Left kidney (tissue), 2 donors: Measurements from ENCODE around the gene MAPKAPK3. TPM values are rescaled to one million over a fixed set of nuclear protein-coding genes. Genes with fewer than 3 reads are reported as not detected.
"Not testable (repeated sequence)": the region's sequence is repeated elsewhere in the genome, so short reads cannot be mapped to it uniquely, and the experiment has no call there.

Source experiments
- DNase-seq: peaks from one replicate; pipeline ENCODE4 v3.0.0-alpha.2; 2013
- polyA plus RNA-seq: library from polyadenylated mRNA; unstranded; fragments of 120-200 nt; gene quantifications from one replicate; pipeline ENCODE4 v1.2.1, GENCODE V29; 2013; ENCODE audit not compliant: insufficient read length

MAPKAPK3 gene
- polyA plus RNA-seq, 1 donor = 49.1 TPM

DNA sequence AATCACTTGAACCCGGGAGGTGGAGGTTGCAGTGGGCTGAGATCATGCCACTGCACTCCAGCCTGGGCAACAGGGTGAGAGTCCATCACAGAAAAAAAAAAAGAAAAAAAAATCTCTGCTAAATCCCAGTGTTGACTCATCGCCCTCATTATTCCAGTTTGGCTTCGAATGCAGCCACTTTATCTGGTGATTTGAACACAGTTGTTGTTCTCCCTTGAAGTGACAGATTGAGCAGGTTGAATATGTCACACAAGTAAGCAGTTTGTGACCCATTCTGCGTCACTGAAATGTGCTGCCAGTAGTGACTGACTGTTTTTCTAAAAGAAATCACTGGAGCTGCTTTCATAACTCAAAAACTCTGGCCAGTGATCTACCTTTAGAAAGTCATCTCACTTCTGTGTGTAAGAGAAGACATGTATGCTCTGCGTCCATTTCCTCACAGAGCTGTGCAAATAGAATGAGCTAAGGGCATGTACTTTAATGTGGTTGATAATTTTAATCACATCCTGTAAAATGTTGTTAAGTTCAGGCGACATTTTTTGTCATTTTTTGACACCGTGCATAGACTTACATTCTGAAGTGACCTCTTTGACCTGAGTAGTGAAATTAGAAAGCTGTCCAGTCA is 70.3 kb downstream of the MAPKAPK3 start:
- DNase-seq = no peak

GRCh38 chr3:50687916-50688315 is 71.0 kb downstream of the MAPKAPK3 start:
- DNase-seq = no peak

- DNase-seq = not testable (repeated sequence)
Measured at GRCh38 chr3:50688602-50689001, 71.7 kb downstream of the MAPKAPK3 start.

DNA sequence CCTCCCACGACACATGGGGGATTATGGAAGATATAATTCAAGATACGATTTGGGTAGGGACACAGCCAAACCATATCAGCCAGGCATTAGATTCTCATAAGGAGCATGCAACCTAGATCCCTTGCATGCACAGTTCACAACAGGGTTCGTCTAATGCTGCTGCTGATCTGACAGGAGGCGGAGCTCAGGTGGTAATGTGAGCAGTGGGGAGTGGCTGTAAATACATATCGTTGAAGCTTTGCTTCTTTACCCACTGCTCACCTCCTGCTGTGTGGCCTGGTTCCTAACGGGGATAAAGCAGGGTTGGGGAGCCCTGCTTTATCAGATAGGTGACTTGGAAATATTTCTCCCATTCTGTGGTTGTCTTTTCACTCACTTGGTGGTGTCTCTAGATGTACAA is 72.6 kb downstream of the MAPKAPK3 start:
- no peak for DNase-seq

- no peak for DNase-seq
Measured at GRCh38 chr3:50695031-50695430, 78.1 kb downstream of the MAPKAPK3 start.

DNA sequence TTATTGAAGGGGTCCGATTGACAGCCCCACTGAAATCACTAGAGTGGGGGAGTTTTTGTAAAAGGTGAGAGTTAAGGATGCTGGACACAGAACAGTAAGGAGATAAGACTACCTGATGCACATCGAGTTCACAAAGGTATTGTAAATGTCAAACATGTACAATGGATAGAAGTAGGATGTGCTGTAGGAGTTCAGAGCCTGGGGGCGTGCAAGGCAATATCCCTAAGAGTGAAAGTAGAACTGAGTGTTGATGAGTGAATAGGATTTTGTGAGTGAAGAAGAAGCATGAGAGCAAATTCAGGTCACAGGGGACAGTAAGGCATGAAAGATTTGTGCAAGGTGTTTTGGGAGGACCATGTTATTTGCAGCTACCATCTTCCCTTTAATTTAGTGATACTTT is 79.3 kb downstream of the MAPKAPK3 start:
- no peak for DNase-seq

GRCh38 chr3:50698269-50698668 is 81.3 kb downstream of the MAPKAPK3 start:
- no peak for DNase-seq

Other genes with a start within 250 kb of the MAPKAPK3 start
- 14.6 TPM for gene CACNA2D2, start 113.5 kb upstream of the MAPKAPK3 start, polyA plus RNA-seq
- 19.4 TPM for gene C3orf18, start 49.4 kb upstream of the MAPKAPK3 start, polyA plus RNA-seq
- gene HEMK1, start 47.6 kb upstream of the MAPKAPK3 start, polyA plus RNA-seq = 22.8 TPM
- 29.4 TPM for gene CISH, start 5.4 kb upstream of the MAPKAPK3 start, polyA plus RNA-seq
- gene DOCK3, start 57.8 kb downstream of the MAPKAPK3 start, polyA plus RNA-seq = 2.1 TPM